Occipital lobe (tissue), 2 donors: Measurements from ENCODE around the gene TJP3. TPM values are rescaled to one million over a fixed set of nuclear protein-coding genes. Genes with fewer than 3 reads are reported as not detected.

Experiments used
- DNase-seq: peaks from one replicate; lab custom pipeline; 2025; lab: John Stamatoyannopoulos, UW
- total RNA-seq: library from RNA; depleted of rRNA; stranded (reverse); fragments of >200 nt; gene quantifications from one replicate; pipeline ENCODE4 v1.2.3, GENCODE V29; 2014

TJP3 gene
- total RNA-seq, 1 donor from 2014 or later: not detected

DNA sequence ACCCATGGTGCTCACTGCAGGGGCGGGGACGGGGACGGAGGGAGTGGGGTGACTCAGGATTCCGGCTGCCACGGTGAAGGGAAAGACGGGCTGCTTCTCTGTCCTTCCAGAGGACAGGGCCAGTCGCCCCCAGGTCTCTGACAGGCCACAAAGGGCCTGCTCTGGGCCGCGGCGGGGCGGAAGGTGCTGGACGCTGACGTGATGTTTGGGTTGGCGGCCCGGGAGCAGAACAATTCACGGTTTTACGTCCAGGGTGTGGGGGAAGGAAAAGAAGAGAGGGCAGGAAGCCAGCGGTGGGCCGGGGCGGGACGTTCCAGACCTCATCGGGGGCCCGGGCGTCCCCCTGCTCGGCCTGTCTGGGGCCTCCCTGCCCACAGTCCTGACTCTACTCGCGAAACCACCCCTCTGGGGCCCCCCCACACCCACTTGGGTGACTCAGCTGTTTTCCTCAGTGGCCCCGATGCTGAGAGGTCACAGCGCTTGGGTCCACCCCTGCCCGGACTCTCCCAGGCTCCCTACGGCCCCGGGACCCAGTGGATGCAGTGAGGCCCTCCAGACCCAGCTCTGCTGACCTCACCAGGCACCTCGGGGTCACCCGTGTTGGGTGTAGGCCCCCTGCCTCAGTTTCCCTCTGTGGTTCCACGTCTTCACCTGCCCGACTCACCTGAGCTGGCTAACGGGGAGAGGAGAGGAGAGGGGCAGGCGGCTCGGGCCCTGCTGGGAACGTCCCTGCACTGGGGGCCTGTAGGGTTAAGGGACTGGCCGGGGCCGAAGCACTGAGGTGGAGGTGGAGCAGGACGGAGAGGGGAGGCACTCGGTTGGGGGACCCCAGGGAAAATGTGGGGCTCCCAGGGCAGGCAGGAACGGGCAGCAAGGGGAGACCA is 37.1 kb upstream of the TJP3 start:
- no peak for DNase-seq

GRCh38 chr19:3671680-3672574 is 36.3 kb upstream of the TJP3 start:
- DNase-seq: no peak

DNA sequence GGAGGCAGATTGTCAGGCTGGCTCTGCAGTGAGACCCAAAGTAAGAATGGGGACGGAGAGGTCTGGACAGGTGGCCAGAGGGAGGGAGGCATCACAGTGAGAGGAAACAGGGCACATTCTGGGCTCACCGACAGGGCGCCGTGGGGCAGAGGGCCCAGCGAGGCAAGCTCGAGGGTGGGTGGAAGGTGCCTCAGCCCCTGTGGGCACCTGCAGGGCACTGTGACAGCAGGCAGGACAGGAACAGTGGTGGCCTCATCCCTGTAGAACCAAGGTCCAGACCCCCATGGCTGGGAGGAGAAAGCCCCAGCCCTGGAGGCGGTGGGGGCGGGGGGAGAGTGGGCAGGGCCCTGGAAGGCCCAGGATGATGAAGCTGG is 35.6 kb upstream of the TJP3 start:
- DNase-seq: no peak

GRCh38 chr19:3672993-3673392 is 35.2 kb upstream of the TJP3 start:
- DNase-seq: no peak

DNA sequence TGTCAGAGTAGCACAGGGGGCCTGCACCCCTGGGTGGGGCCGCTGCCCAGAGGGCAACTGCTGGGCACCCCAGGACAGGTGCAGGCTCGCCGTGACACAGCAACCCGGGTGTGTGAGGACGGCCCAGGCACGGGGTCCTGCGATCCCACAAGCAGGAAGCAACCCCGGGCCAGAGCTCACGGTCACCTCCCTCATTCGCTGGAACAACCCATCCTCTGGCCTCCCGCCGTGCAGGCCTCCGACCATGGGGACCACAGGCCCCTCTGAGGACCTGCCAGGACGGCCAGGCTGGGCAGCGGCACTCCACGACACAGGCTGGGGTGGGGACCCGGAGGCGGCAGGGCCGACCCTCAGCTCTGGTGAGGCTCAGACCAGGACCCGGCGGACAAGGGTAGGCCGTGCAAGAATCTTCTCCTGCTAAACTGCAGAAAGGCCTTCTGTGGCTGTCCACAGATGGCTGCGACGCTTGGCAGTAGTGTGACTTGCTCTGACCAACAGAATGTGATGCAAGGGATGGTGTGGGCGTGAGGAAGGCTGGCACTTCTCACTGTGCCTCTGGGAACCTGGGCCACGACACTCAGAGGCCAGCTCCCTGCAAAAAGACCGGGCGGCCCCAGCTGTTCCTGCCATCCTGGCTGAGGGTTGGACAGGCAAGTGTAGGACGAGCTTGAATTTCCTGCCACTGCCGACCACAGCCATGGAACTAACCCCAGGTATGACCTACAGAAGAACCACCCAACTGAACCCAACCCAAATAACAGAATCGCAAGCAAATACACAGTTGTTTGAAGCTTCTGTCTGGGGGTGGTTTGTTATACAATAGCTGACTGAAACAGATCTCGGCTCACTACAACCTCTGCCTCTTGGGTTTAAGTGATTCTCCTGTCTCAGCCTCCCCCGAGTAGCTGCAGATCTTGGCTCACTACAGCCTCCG is 34.4 kb upstream of the TJP3 start:
- DNase-seq: no peak

- DNase-seq: no peak
These were observed 33.2 kb upstream of the TJP3 start for GRCh38 chr19:3674784-3675543.

GRCh38 chr19:3678188-3678587 is 30.0 kb upstream of the TJP3 start:
- no peak for DNase-seq

- DNase-seq: no peak
These were observed 29.0 kb upstream of the TJP3 start for GRCh38 chr19:3679138-3679537.

GRCh38 chr19:3679581-3679980 is 28.6 kb upstream of the TJP3 start:
- DNase-seq: no peak

GRCh38 chr19:3680939-3681338 is 27.2 kb upstream of the TJP3 start:
- no peak for DNase-seq

DNA sequence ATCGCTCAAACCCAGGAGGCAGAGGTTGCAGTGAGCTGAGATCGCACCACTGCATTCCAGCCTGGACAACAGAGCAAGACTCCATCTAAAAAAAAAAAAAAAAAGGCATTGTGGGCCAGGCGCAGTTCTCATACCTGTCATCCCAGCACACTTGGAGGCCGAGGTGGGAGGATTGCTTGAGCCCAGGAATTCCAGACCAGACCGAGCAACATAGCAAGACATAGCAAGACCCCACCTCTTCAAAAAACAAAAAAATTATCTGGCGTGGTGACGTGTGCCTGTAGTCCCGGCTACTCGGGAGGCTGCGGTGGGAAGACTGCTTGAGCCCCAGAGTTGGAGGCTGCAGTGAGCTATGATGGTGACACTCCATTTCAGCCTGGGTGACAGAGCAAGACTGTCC is 25.9 kb upstream of the TJP3 start:
- DNase-seq: no peak

DNA sequence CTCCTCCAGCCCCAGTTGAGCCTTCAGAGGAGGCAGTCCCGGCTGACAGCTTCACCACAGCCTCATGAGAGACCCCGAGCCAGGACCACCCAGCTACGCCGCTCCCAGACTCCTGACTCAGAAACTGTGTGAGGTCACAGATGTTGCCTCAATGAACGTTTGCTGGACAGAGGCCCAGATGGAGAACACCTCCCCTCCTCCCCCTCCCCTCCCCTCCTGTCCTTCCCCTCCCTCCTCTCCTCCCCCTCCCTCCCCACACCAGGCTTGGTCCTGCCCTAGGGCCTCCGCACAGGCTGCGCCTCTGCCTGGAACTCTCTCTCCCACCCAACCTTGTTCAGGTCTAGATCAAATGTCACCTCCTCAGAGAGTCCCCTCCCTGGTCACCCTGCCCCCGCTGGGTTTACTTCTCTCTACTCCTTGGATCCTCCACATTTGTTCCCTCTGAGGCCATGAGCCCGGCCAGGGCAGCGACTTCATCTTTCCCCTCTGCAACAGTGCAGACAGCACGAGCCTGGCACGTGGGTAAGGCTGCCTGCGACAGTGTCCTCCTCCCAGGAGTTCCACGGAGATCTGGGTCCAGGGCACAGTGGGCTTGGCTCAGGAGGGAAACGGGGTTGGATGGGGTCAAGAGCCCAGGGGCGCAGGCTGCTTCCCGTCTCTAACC is 25.3 kb upstream of the TJP3 start:
- no peak for DNase-seq

GRCh38 chr19:3683405-3684053 is 24.7 kb upstream of the TJP3 start:
- no peak for DNase-seq

GRCh38 chr19:3684054-3684816 is 23.9 kb upstream of the TJP3 start:
- DNase-seq: peak; percentile 51

GRCh38 chr19:3684817-3685410 is 23.3 kb upstream of the TJP3 start:
- DNase-seq: no peak

GRCh38 chr19:3687393-3687773 is 20.8 kb upstream of the TJP3 start:
- no peak for DNase-seq

DNA sequence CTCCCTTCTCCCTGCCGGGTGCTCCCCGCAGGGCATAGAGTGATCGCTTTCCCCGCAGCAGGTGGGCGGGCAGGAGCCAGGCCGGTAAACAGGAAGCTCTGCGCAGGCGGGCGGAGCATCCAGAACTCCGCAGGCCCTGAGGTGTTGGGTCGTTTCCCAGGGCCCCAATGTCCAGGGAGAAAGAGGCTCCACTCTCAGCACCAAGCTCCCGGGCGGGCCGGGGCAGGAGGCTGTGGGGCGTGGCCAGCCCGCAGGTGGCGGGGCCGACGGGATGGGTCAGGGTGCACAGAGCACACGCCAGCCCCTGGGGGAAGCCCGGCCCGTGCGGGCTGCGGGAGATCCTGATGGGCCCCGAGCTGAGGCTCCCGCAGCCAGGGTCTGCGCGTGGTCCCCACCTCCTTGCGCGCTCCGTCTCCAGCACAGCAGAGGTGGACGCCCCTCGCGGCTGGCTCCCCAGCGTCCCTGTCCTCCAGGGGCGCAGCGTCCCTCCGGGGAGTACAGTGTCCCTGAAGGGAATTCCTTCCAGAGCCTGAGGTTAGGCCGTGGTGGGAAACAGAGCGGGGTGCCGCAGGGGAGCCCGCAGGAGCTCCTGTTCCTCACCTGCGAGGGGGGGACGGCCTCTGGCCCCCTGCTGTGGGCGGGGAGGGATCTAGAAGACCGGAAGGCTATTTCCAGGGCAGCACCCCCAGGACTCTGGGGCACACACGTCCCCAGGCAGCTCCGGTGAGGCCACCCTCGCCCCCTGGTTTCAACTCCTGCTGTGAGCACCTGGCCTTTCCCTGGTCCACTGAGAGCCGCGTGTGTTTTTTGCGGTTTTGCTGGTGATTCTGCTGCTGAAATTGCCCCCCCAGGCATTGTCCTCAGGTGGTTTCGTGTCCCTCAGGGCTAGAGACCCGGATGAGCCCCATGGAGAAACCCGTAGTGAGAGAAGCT is 20.1 kb upstream of the TJP3 start:
- no peak for DNase-seq
